Fibroblast of lung (primary cell): ENCODE data around the gene MAST2. TPM values are rescaled to one million over a fixed set of nuclear protein-coding genes. Genes with fewer than 3 reads are reported as not detected.

ENCODE experiments used
- DNase-seq, 2 donors: peaks; one replicate each; pipeline versions ENCODE4 v3.0.0 to v3.0.0-alpha.2; 2010; ENCODE audit warnings: low read depth in 2 of 2
- H2AFZ ChIP-seq: 2 replicates; pipeline ENCODE4 v1.5.1; 2012; ENCODE audit warnings: low read length, control low read depth, inconsistent platforms
- H3K27ac ChIP-seq: 2 replicates; pipeline ENCODE4 v1.5.1; 2011; ENCODE audit warnings: low read length, control low read depth; ENCODE audit not compliant: insufficient read depth
- H3K27me3 ChIP-seq: 2 replicates; pipeline ENCODE4 v1.5.1; 2011; ENCODE audit warnings: mild to moderate bottlenecking, low read length; ENCODE audit not compliant: control insufficient read depth, insufficient read depth
- H3K36me3 ChIP-seq: 2 replicates; pipeline ENCODE4 v1.5.1; 2011; ENCODE audit warnings: low read length; ENCODE audit not compliant: control insufficient read depth, insufficient read depth
- H3K4me1 ChIP-seq: 2 replicates; pipeline ENCODE4 v1.5.1; 2011; ENCODE audit warnings: low read length; ENCODE audit not compliant: control insufficient read depth, insufficient read depth; ENCODE audit errors: extremely low read depth
- H3K4me2 ChIP-seq: 2 replicates; pipeline ENCODE4 v1.5.1; 2011; ENCODE audit warnings: low read length, control low read depth; ENCODE audit not compliant: insufficient read depth; ENCODE audit errors: extremely low read depth
- H3K4me3 ChIP-seq, 4 experiments: fragments of 200-600 bp in 1 of 4; sonication (generic) in 1 of 4; replicated peaks in 1 of 4; 2 replicates each; pipeline ENCODE4 v1.5.1; 2011 to 2016; ENCODE audit warnings: low read length in 4 of 4, low read depth in 3 of 4, mild to moderate bottlenecking in 3 of 4, control low read depth in 2 of 4, inconsistent platforms in 1 of 4, mixed read lengths in 1 of 4; ENCODE audit not compliant: insufficient read depth in 1 of 4; ENCODE audit errors: control extremely low read depth in 1 of 4
- H3K79me2 ChIP-seq: 2 replicates; pipeline ENCODE4 v1.5.1; 2012; ENCODE audit warnings: mild to moderate bottlenecking, low read length, inconsistent platforms; ENCODE audit not compliant: control insufficient read depth, insufficient read depth
- H3K9ac ChIP-seq: 2 replicates; pipeline ENCODE4 v1.5.1; 2011; ENCODE audit warnings: mild to moderate bottlenecking, low read length, control low read depth; ENCODE audit not compliant: insufficient read depth
- H3K9me3 ChIP-seq: 2 replicates; pipeline ENCODE4 v1.5.1; 2012; ENCODE audit warnings: low read depth, low read length; ENCODE audit not compliant: control insufficient read depth, insufficient read depth
- H4K20me1 ChIP-seq: 2 replicates; pipeline ENCODE4 v1.5.1; 2011; ENCODE audit warnings: low read length; ENCODE audit not compliant: control insufficient read depth, insufficient read depth; ENCODE audit errors: extremely low read depth
- CTCF ChIP-seq, 2 donors: IDR thresholded peaks in 1 of 2; conservative IDR thresholded peaks in 1 of 2; 1 replicate in 1 of 2; 2 replicates in 1 of 2; pipeline ENCODE4 v1.5.1; 2011 to 2012; ENCODE audit warnings: low read length in 2 of 2, control low read depth in 1 of 2, inconsistent platforms in 1 of 2, low read depth in 1 of 2, mild to moderate bottlenecking in 1 of 2
- EZH2 ChIP-seq: IDR thresholded peaks from 2 replicates; pipeline ENCODE4 v1.5.1; 2012; ENCODE audit warnings: low read length, control low read depth, mild to moderate bottlenecking; ENCODE audit errors: missing control alignments
- polyA plus RNA-seq, 2 donors: library from polyadenylated mRNA; depleted of rRNA in 1 of 2; stranded (reverse) in 1 of 2; unstranded in 1 of 2; fragments of >200 nt; gene quantifications; 2 replicates each; pipeline ENCODE4 v1.2.1, GENCODE V29; 2011 to 2012; ENCODE audit warnings: missing spikeins in 1 of 2
- total RNA-seq: library from RNA; depleted of rRNA; stranded (reverse); fragments of >200 nt; gene quantifications from 2 replicates; pipeline ENCODE4 v1.2.1, GENCODE V29; 2014

MAST2 gene
- total and polyA plus RNA-seq, 2 donors (not counting 1 experiment from before 2014, with no cell fraction given), result 17.5 to 24.9 TPM

- Histone ChIP-seq H3K9ac (peak overlapping the region; percentile 13), H3K4me3 (peak overlapping the region; percentile 10 to 21 (median 20))
Observed at GRCh38 chr1:45892068-45892785, 88.8 kb downstream of the MAST2 start.

GRCh38 chr1:45894331-45894730 is 90.9 kb downstream of the MAST2 start:
- TF ChIP-seq CTCF (conservative IDR thresholded peaks at IDR 0.05 in 1 of 2, IDR thresholded peaks at IDR 0.05 in 1 of 2; ENCODE audit: low read depth in 1 of 2, low read length in 2 of 2) (no peak), EZH2 (no peak)
- H2AFZ ChIP-seq, result no peak overlapping the region
- H3K4me2 ChIP-seq, result no peak overlapping the region
- H3K27me3 ChIP-seq, result no peaks in the 10 kb centered on the region
- no peak overlapping the region for H3K9ac ChIP-seq
- peaks cover 5% of the 10 kb centered on the region for H3K4me1 ChIP-seq
- no peak for DNase-seq
- H3K79me2 ChIP-seq, result no peaks in the 10 kb centered on the region
- H3K9me3 ChIP-seq, result no peaks in the 10 kb centered on the region
- H4K20me1 ChIP-seq, result no peaks in the 10 kb centered on the region
- H3K36me3 ChIP-seq, result no peaks in the 10 kb centered on the region
- H3K27ac ChIP-seq, result no peak overlapping the region
- H3K4me3 ChIP-seq, result no peak overlapping the region

More at GRCh38 chr1:45892068-45892785, 88.8 kb downstream of the MAST2 start:
- H3K4me2 ChIP-seq, result peak overlapping the region; percentile 84
- H3K27me3 ChIP-seq, result no peaks in the 10 kb centered on the region
- no peaks in the 10 kb centered on the region for H3K36me3 ChIP-seq
- peak overlapping the region; percentile 82 for H3K27ac ChIP-seq
- peak; percentile 89 to 94 for DNase-seq
- no peaks in the 10 kb centered on the region for H4K20me1 ChIP-seq
- H3K4me1 ChIP-seq, result peaks cover 5% of the 10 kb centered on the region
- no peaks in the 10 kb centered on the region for H3K9me3 ChIP-seq
- no peaks in the 10 kb centered on the region for H3K79me2 ChIP-seq
- no peak overlapping the region for H2AFZ ChIP-seq
- TF ChIP-seq EZH2 (no peak), CTCF (conservative IDR thresholded peaks at IDR 0.05 in 1 of 2, IDR thresholded peaks at IDR 0.05 in 1 of 2; ENCODE audit: low read depth in 1 of 2, low read length in 2 of 2) (no peak)

GRCh38 chr1:45894921-45895320 is 91.5 kb downstream of the MAST2 start:
- Histone ChIP-seq H3K27me3 (no peaks in the 10 kb centered on the region), H3K79me2 (no peaks in the 10 kb centered on the region), H3K9me3 (no peaks in the 10 kb centered on the region), H3K36me3 (no peaks in the 10 kb centered on the region), H3K4me1 (peaks cover 5% of the 10 kb centered on the region), H3K4me2 (no peak overlapping the region), H4K20me1 (no peaks in the 10 kb centered on the region), H2AFZ (no peak overlapping the region), H3K27ac (no peak overlapping the region), H3K4me3 (no peak overlapping the region), H3K9ac (no peak overlapping the region)
- TF ChIP-seq CTCF (conservative IDR thresholded peaks at IDR 0.05 in 1 of 2, IDR thresholded peaks at IDR 0.05 in 1 of 2; ENCODE audit: low read depth in 1 of 2, low read length in 2 of 2), result no peak
- TF ChIP-seq EZH2, result no peak
- DNase-seq, result no peak
